ENCODE data around the gene POLN.

GRCh38 chr4:2067446-2068197 lies 174.3 kb downstream of the POLN start:
- TF ChIP-seq POLR2AphosphoS5 (IDR thresholded peaks at IDR 0.05), result no peak
- TF ChIP-seq, protein P1, sequence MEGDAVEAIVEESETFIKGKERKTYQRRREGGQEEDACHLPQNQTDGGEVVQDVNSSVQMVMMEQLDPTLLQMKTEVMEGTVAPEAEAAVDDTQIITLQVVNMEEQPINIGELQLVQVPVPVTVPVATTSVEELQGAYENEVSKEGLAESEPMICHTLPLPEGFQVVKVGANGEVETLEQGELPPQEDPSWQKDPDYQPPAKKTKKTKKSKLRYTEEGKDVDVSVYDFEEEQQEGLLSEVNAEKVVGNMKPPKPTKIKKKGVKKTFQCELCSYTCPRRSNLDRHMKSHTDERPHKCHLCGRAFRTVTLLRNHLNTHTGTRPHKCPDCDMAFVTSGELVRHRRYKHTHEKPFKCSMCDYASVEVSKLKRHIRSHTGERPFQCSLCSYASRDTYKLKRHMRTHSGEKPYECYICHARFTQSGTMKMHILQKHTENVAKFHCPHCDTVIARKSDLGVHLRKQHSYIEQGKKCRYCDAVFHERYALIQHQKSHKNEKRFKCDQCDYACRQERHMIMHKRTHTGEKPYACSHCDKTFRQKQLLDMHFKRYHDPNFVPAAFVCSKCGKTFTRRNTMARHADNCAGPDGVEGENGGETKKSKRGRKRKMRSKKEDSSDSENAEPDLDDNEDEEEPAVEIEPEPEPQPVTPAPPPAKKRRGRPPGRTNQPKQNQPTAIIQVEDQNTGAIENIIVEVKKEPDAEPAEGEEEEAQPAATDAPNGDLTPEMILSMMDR (IDR thresholded peaks at IDR 0.05), result no peak
